GM12864 (cell line): ENCODE data around the gene MAST4.

Experiments
- DNase-seq: peaks from one replicate; pipeline ENCODE4 v3.0.0-alpha.2; 2011; ENCODE audit warnings: low read depth
- H3K4me3 ChIP-seq: 2 replicates; pipeline ENCODE4 v1.5.1; 2011; ENCODE audit warnings: mild to moderate bottlenecking, low read depth, low read length, control low read depth
- TF ChIP-seq, protein P1 (sequence below): IDR thresholded peaks from 2 replicates; pipeline ENCODE4 v1.5.1; 2011; ENCODE audit warnings: low read depth, mild to moderate bottlenecking, moderate library complexity, low read length, control low read depth, inconsistent platforms; ENCODE audit errors: missing control alignments

MAST4 gene

DNA sequence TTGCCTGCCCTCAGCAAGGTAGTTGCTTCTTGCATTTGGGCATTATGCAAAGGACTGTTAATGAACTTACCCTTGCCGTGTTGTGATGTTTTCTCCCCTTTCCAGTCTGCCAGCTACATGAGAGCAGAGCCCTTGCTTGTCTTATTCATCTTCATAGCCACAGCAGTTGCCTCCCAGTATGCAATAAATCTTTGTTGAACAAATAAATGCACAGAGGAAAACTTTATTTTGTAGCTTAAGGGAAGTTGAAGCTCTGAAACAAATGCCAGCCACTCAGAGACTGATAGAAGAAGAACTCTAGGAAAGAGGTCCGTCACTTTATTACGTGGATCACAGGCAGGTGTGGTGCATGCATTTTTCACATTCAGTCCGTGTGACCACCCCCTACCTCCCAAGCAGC lies 19.7 kb downstream of the MAST4 start:
- no peak overlapping the region for H3K4me3 ChIP-seq
- TF ChIP-seq, protein P1, sequence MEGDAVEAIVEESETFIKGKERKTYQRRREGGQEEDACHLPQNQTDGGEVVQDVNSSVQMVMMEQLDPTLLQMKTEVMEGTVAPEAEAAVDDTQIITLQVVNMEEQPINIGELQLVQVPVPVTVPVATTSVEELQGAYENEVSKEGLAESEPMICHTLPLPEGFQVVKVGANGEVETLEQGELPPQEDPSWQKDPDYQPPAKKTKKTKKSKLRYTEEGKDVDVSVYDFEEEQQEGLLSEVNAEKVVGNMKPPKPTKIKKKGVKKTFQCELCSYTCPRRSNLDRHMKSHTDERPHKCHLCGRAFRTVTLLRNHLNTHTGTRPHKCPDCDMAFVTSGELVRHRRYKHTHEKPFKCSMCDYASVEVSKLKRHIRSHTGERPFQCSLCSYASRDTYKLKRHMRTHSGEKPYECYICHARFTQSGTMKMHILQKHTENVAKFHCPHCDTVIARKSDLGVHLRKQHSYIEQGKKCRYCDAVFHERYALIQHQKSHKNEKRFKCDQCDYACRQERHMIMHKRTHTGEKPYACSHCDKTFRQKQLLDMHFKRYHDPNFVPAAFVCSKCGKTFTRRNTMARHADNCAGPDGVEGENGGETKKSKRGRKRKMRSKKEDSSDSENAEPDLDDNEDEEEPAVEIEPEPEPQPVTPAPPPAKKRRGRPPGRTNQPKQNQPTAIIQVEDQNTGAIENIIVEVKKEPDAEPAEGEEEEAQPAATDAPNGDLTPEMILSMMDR: no peak
- DNase-seq: no peak

DNA sequence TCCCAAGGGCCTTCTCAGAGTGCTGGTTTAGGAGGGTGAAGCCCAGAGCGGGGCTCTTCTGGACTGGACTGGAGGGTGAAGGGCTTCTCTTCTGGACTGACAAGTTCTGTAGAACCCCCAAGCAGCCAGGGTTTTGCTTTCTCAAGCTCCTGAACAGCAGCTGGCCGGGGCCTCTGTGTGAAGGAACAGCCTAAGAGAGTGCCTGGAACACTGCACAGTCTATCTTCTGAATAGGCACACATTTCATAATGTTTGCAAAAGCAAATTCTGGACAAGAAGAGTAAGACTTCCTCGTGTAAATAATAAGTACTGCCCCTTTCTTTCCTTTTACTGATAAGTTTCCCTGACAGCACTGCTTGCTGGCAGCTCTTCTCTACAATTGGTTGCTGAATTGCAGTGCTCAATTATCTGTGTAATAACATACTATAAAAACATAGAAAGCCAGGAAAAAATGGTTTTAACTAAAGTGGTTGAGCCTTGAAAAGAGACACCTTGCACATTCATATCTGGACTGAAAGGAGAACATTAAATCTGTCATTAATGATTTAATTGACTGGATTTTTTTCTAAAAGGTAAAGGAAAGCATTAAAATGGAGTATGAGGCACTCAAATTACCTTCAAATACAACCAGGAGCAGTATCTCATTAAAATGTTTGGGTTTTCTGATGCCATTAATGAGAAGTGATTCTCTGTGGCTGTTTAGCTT lies 20.5 kb downstream of the MAST4 start:
- no peak overlapping the region for H3K4me3 ChIP-seq
- DNase-seq: no peak
- TF ChIP-seq, protein P1: no peak

GRCh38 chr5:66617226-66617861 lies 21.2 kb downstream of the MAST4 start:
- TF ChIP-seq, protein P1: no peak
- no peak for DNase-seq
- no peak overlapping the region; the same call in 1 of the 2 replicates for H3K4me3 ChIP-seq

- H3K4me3 ChIP-seq: no peak overlapping the region; the same call in 1 of the 2 replicates
- no peak for DNase-seq
- TF ChIP-seq, protein P1: no peak
These were observed 22.0 kb downstream of the MAST4 start for GRCh38 chr5:66617991-66618768.

GRCh38 chr5:66620711-66621110 lies 24.5 kb downstream of the MAST4 start:
- no peak overlapping the region for H3K4me3 ChIP-seq
- TF ChIP-seq, protein P1: no peak
- DNase-seq: no peak

- DNase-seq: no peak
- H3K4me3 ChIP-seq: no peak overlapping the region
- TF ChIP-seq, protein P1: no peak
These were observed 25.0 kb downstream of the MAST4 start for GRCh38 chr5:66621146-66621545.
